ENCODE measurements around the gene TMEM250. TPM values are rescaled to one million over a fixed set of nuclear protein-coding genes. Genes with fewer than 3 reads are reported as not detected.
"Not testable (repeated sequence)": the region's sequence is repeated elsewhere in the genome, so short reads cannot be mapped to it uniquely, and the experiment has no call there.

TMEM250 gene
- total RNA-seq, 4 donors from 2014 or later: 34.7 to 75.0 (median 69.2) TPM

- DNase-seq: no peak
- H3K4me3 ChIP-seq: no peak overlapping the region
- H3K36me3 ChIP-seq: no peaks in the 10 kb centered on the region
- H3K9me3 ChIP-seq: no peaks in the 10 kb centered on the region
- no peaks in the 10 kb centered on the region for H3K27me3 ChIP-seq
- no peak overlapping the region for H3K27ac ChIP-seq
- TF ChIP-seq CTCF (IDR thresholded peaks at IDR 0.05) (no peak), POLR2A (IDR thresholded peaks at IDR 0.05) (no peak)
- H3K4me1 ChIP-seq: no peaks in the 10 kb centered on the region
These were observed 34.3 kb upstream of the TMEM250 start for GRCh38 chr9:136152931-136153330.

- no peak overlapping the region for H3K4me3 ChIP-seq
- no peaks in the 10 kb centered on the region for H3K36me3 ChIP-seq
- no peaks in the 10 kb centered on the region for H3K4me1 ChIP-seq
- no peak overlapping the region for H3K27ac ChIP-seq
- TF ChIP-seq CTCF (IDR thresholded peaks at IDR 0.05): no peak
- no peak for TF ChIP-seq POLR2A (IDR thresholded peaks at IDR 0.05)
- no peaks in the 10 kb centered on the region for H3K27me3 ChIP-seq
- no peaks in the 10 kb centered on the region for H3K9me3 ChIP-seq
- no peak for DNase-seq
These were observed 33.8 kb upstream of the TMEM250 start for GRCh38 chr9:136152543-136152866.

GRCh38 chr9:136151848-136152542, 33.3 kb upstream of the TMEM250 start:
- TF ChIP-seq CTCF (IDR thresholded peaks at IDR 0.05): no peak
- no peak for TF ChIP-seq POLR2A (IDR thresholded peaks at IDR 0.05)
- H3K27me3 ChIP-seq: no peaks in the 10 kb centered on the region
- no peak for DNase-seq

GRCh38 chr9:136151214-136151804, 32.6 kb upstream of the TMEM250 start:
- no peaks in the 10 kb centered on the region for H3K9me3 ChIP-seq
- no peak for DNase-seq
- TF ChIP-seq POLR2A (IDR thresholded peaks at IDR 0.05): no peak
- TF ChIP-seq CTCF (IDR thresholded peaks at IDR 0.05): no peak
- H3K27me3 ChIP-seq: no peaks in the 10 kb centered on the region
- H3K4me1 ChIP-seq: no peaks in the 10 kb centered on the region
- H3K4me3 ChIP-seq: no peak overlapping the region
- no peaks in the 10 kb centered on the region for H3K36me3 ChIP-seq
- H3K27ac ChIP-seq: no peak overlapping the region

More at GRCh38 chr9:136151848-136152542, 33.3 kb upstream of the TMEM250 start:
- Histone ChIP-seq H3K4me3 (no peak overlapping the region), H3K9me3 (no peaks in the 10 kb centered on the region), H3K36me3 (no peaks in the 10 kb centered on the region), H3K27ac (no peak overlapping the region), H3K4me1 (no peaks in the 10 kb centered on the region)

- not testable (repeated sequence) for H3K9me3 ChIP-seq, DNase-seq, H3K4me3 ChIP-seq, H3K27ac ChIP-seq, H3K27me3 ChIP-seq, H3K4me1 ChIP-seq, H3K36me3 ChIP-seq
These were observed 32.1 kb upstream of the TMEM250 start for GRCh38 chr9:136150664-136151213.

- Histone ChIP-seq H3K27ac (no peak overlapping the region), H3K4me1 (no peaks in the 10 kb centered on the region), H3K4me3 (no peak overlapping the region), H3K36me3 (no peaks in the 10 kb centered on the region), H3K9me3 (no peaks in the 10 kb centered on the region), H3K27me3 (no peaks in the 10 kb centered on the region)
- TF ChIP-seq CTCF (IDR thresholded peaks at IDR 0.05): no peak
- TF ChIP-seq POLR2A (IDR thresholded peaks at IDR 0.05): no peak
- no peak for DNase-seq
These were observed 31.2 kb upstream of the TMEM250 start for GRCh38 chr9:136149853-136150252.
